ENCODE results near the gene ZNF326.

Gene ZNF326

GRCh38 chr1:89994805-89995597, at the start of gene ZNF326:
Gene ZNF326 (plus strand): TSS chr1:89995110. CDS start chr1:89995258, 148 bp downstream.
- peak; percentile 85 for DNase-seq (ENCODE audit: low read depth)

- no peak for DNase-seq (ENCODE audit: low read depth)
Measured at GRCh38 chr1:89945852-89946476, 48.9 kb upstream of the ZNF326 start.

- no peak for DNase-seq (ENCODE audit: low read depth)
Measured at GRCh38 chr1:89946532-89946931, 48.4 kb upstream of the ZNF326 start.

- DNase-seq (ENCODE audit: low read depth) = no peak
Measured at GRCh38 chr1:89948722-89949345, 46.1 kb upstream of the ZNF326 start.

- no peak for DNase-seq (ENCODE audit: low read depth)
Measured at GRCh38 chr1:89949991-89950624, 44.8 kb upstream of the ZNF326 start.

- DNase-seq (ENCODE audit: low read depth) = no peak
Measured at GRCh38 chr1:89950703-89951102, 44.2 kb upstream of the ZNF326 start.

GRCh38 chr1:89951766-89952604, 42.9 kb upstream of the ZNF326 start:
- DNase-seq (ENCODE audit: low read depth) = no peak

GRCh38 chr1:89952605-89953130, 42.2 kb upstream of the ZNF326 start:
- DNase-seq (ENCODE audit: low read depth) = no peak

- DNase-seq (ENCODE audit: low read depth) = no peak
Measured at GRCh38 chr1:89953131-89953626, 41.7 kb upstream of the ZNF326 start.

- DNase-seq (ENCODE audit: low read depth) = no peak
Measured at GRCh38 chr1:89953929-89954328, 41.0 kb upstream of the ZNF326 start.

- no peak for DNase-seq (ENCODE audit: low read depth)
Measured at GRCh38 chr1:89954401-89954800, 40.5 kb upstream of the ZNF326 start.

- DNase-seq (ENCODE audit: low read depth) = no peak
Measured at GRCh38 chr1:89955311-89956205, 39.4 kb upstream of the ZNF326 start.

GRCh38 chr1:89957107-89957506, 37.8 kb upstream of the ZNF326 start:
- DNase-seq (ENCODE audit: low read depth) = no peak

- no peak for DNase-seq (ENCODE audit: low read depth)
Measured at GRCh38 chr1:89958851-89959654, 35.9 kb upstream of the ZNF326 start.

GRCh38 chr1:89959719-89960118, 35.2 kb upstream of the ZNF326 start:
- DNase-seq (ENCODE audit: low read depth) = no peak

- DNase-seq (ENCODE audit: low read depth) = no peak
Measured at GRCh38 chr1:89962024-89962741, 32.7 kb upstream of the ZNF326 start.

GRCh38 chr1:89962742-89963075, 32.2 kb upstream of the ZNF326 start:
- DNase-seq (ENCODE audit: low read depth) = no peak

- no peak for DNase-seq (ENCODE audit: low read depth)
Measured at GRCh38 chr1:89965193-89965768, 29.6 kb upstream of the ZNF326 start.

Measured in T-helper 22 cell (primary cell).